GM18498 (cell line): ENCODE data around the gene ERP29.
A peak's percentile ranks its signal among the peaks of the same experiment; 100 is the strongest.
"Not testable (repeated sequence)": the region's sequence is repeated elsewhere in the genome, so short reads cannot be mapped to it uniquely, and the experiment has no call there.

Experiments
- ATAC-seq: cut with Tn5 transposase; IDR thresholded peaks from one replicate; pipeline ENCODE4 v1.9.1; 2021; ENCODE audit warnings: mild to moderate bottlenecking, moderate library complexity; ENCODE audit not compliant: unreplicated experiment

Gene ERP29

GRCh38 chr12:112012775-112013600 lies at the start of gene ERP29, which contains the start of gene TMEM116:
TSS of gene ERP29 (plus strand) at chr12:112013426. CDS start at chr12:112013466, 40 bp downstream.
TSS of gene TMEM116 (minus strand) at chr12:112013165. CDS start at chr12:112005270, 7,895 bp downstream.
- peak; percentile 75 for ATAC-seq

GRCh38 chr12:111964935-111965334 lies 48.3 kb upstream of the ERP29 start:
- ATAC-seq: no peak

GRCh38 chr12:111971800-111972199 lies 41.4 kb upstream of the ERP29 start:
- no peak for ATAC-seq

- no peak for ATAC-seq
Observed at GRCh38 chr12:111975161-111975931, 37.9 kb upstream of the ERP29 start.

GRCh38 chr12:111976291-111976690 lies 36.9 kb upstream of the ERP29 start:
- ATAC-seq: no peak

GRCh38 chr12:111976860-111977259 lies 36.4 kb upstream of the ERP29 start:
- no peak for ATAC-seq

GRCh38 chr12:111978545-111978944 lies 34.7 kb upstream of the ERP29 start:
- ATAC-seq: no peak

GRCh38 chr12:111980598-111980997 lies 32.6 kb upstream of the ERP29 start:
- no peak for ATAC-seq

GRCh38 chr12:111981987-111982386 lies 31.2 kb upstream of the ERP29 start:
- no peak for ATAC-seq

- ATAC-seq: no peak
Observed at GRCh38 chr12:111984820-111985219, 28.4 kb upstream of the ERP29 start.

GRCh38 chr12:111991535-111991934 lies 21.7 kb upstream of the ERP29 start:
- ATAC-seq: no peak

- ATAC-seq: no peak
Observed at GRCh38 chr12:111991946-111992345, 21.3 kb upstream of the ERP29 start.

- no peak for ATAC-seq
Observed at GRCh38 chr12:111992464-111992863, 20.8 kb upstream of the ERP29 start.

- peak; percentile 49 for ATAC-seq
Observed at GRCh38 chr12:111993292-111994150, 19.7 kb upstream of the ERP29 start.

GRCh38 chr12:111994211-111995111 lies 18.8 kb upstream of the ERP29 start:
- peak; percentile 17 for ATAC-seq

GRCh38 chr12:111995782-111996480 lies 17.3 kb upstream of the ERP29 start:
- ATAC-seq: no peak

- no peak for ATAC-seq
Observed at GRCh38 chr12:111997300-111997699, 15.9 kb upstream of the ERP29 start.

- ATAC-seq: no peak
Observed at GRCh38 chr12:111998015-111998414, 15.2 kb upstream of the ERP29 start.

- not testable (repeated sequence) for ATAC-seq
Observed at GRCh38 chr12:111999129-111999528, 14.1 kb upstream of the ERP29 start.
